ENCODE results near the gene NSUN2.

- no peak for TF ChIP-seq POLR2A (IDR thresholded peaks at IDR 0.05)
- no peak for TF ChIP-seq CTCF (IDR thresholded peaks at IDR 0.05)
- TF ChIP-seq POLR2AphosphoS5 (IDR thresholded peaks at IDR 0.05): no peak
- no peak for TF ChIP-seq EP300 (IDR thresholded peaks at IDR 0.05)
Measured at GRCh38 chr5:6579535-6579934, 53.3 kb downstream of the NSUN2 start.
